Measurements from ENCODE around the gene PDCD2L. TPM values are rescaled to one million over a fixed set of nuclear protein-coding genes. Genes with fewer than 3 reads are reported as not detected.
"Not testable (repeated sequence)": the region's sequence is repeated elsewhere in the genome, so short reads cannot be mapped to it uniquely, and the experiment has no call there.

The PDCD2L gene
- total RNA-seq, 1 donor from 2014 or later, result 24.5 TPM

DNA sequence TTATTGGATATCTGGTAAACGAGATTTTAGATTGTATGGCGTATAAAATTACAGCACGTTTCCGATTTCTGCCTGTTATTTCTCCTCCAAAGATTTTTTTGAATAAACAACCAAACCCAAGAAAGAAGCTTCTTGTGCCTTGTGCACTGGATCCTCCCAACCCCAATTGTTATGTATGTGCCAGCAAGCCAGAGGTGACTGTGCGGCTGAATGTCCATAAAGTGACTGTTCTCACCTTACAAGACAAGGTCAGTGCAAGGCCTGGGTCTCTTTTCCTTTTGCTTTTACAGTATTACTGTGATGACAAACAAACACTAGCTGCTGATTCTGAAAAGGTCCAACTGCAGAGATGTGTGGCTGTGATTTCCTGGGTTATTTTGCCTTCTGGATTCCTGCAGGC, 54.5 kb downstream of the PDCD2L start:
- no peak for FAIRE-seq
- Histone ChIP-seq H3K4me3 (ENCODE audit: low read depth, low read length) (no peak overlapping the region), H3K36me3 (ENCODE audit: control insufficient read depth, insufficient read depth, low read length) (peaks cover 24% of the 10 kb centered on the region), H3K27me3 (ENCODE audit: control insufficient read depth, insufficient read depth, low read length) (no peaks in the 10 kb centered on the region)
- TF ChIP-seq, protein P1, sequence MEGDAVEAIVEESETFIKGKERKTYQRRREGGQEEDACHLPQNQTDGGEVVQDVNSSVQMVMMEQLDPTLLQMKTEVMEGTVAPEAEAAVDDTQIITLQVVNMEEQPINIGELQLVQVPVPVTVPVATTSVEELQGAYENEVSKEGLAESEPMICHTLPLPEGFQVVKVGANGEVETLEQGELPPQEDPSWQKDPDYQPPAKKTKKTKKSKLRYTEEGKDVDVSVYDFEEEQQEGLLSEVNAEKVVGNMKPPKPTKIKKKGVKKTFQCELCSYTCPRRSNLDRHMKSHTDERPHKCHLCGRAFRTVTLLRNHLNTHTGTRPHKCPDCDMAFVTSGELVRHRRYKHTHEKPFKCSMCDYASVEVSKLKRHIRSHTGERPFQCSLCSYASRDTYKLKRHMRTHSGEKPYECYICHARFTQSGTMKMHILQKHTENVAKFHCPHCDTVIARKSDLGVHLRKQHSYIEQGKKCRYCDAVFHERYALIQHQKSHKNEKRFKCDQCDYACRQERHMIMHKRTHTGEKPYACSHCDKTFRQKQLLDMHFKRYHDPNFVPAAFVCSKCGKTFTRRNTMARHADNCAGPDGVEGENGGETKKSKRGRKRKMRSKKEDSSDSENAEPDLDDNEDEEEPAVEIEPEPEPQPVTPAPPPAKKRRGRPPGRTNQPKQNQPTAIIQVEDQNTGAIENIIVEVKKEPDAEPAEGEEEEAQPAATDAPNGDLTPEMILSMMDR (IDR thresholded peaks at IDR 0.05; ENCODE audit: insufficient read depth, low read length, severe bottlenecking), result no peak
- DNase-seq (ENCODE audit: low read depth), result no peak

DNA sequence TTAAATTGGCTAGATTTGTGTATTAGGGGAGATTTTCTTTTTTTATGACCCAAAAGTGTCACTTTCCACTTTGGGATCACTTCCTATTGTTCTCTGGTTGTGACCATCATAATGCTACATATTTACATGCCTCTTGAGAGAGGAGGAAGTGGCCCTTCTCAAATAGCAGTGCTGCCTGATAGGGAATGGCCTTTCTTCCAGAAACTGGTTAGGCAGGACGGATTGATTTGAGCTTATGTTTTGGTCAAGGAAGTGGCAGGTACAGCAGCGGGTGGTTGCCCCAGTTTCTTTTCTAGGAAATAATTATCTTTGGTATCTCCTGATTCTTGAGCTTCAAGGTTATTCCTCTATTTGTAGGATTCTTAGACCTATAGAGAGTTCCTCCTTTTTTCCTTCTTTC, 55.4 kb downstream of the PDCD2L start:
- Histone ChIP-seq H3K36me3 (ENCODE audit: control insufficient read depth, insufficient read depth, low read length) (peaks cover 21% of the 10 kb centered on the region), H3K27me3 (ENCODE audit: control insufficient read depth, insufficient read depth, low read length) (no peaks in the 10 kb centered on the region), H3K4me3 (ENCODE audit: low read depth, low read length) (no peak overlapping the region)
- no peak for FAIRE-seq
- DNase-seq (ENCODE audit: low read depth), result no peak
- TF ChIP-seq, protein P1 (IDR thresholded peaks at IDR 0.05; ENCODE audit: insufficient read depth, low read length, severe bottlenecking), result no peak

DNA sequence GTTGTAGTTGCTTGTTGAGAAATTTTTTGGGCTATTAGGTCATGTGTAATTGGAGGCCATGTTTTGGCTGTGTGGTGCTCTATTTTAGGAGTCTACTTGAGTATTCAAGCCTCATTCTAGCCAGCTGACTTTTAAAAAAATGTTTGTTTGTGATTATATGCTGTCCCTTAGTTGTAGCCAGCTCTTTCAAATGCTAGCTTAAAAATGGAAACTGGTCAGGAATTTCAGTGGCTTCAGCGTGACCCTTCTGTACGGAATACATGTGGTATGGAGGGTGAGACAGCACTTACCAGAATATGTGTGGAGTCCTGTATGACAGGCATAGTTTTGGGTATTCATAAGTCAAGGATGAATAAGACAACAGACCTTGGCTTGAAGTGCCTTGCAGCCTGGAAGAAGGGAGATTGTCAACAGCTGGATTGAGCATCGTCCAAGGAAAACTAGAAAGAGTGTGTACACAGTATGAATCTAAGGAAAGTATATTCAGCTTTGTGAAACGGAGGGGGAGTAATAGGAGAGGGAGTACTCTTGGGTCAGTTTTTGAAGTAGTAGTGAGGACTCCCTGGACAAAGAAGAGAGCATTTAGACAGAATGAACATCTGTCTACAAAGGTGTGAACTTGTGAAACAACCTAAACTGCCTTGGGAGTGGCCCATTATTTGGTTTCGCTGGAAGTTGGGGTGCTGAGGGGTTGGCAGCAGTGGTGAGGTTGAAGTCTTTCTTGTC, 57.3 kb downstream of the PDCD2L start:
- H3K36me3 ChIP-seq (ENCODE audit: control insufficient read depth, insufficient read depth, low read length), result peaks cover 20% of the 10 kb centered on the region
- H3K4me3 ChIP-seq (ENCODE audit: low read depth, low read length), result no peak overlapping the region
- no peaks in the 10 kb centered on the region for H3K27me3 ChIP-seq (ENCODE audit: control insufficient read depth, insufficient read depth, low read length)
- FAIRE-seq (no peak), DNase-seq (ENCODE audit: low read depth) (no peak)
- TF ChIP-seq, protein P1 (IDR thresholded peaks at IDR 0.05; ENCODE audit: insufficient read depth, low read length, severe bottlenecking), result no peak

DNA sequence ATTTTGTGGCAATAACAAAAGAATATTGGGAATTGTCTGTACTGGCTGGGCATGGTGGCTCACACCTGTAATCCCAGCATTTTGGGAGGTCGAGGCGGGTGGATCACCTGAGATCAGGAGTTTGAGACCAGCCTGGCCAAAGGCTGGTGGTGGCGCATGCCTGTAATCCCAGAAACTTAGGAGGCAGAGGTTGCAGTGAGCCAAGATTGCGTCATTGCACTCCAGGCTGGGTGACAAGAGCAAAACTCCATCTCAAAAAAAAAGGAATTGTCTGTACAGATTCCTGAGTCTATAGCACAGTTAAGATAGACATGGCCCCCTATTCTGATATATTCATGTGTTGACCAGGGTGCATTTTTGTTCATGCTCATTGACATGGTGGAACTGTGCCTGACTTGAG, 60.6 kb downstream of the PDCD2L start:
- H3K36me3 ChIP-seq (ENCODE audit: control insufficient read depth, insufficient read depth, low read length), result peaks cover 24% of the 10 kb centered on the region
- H3K27me3 ChIP-seq (ENCODE audit: control insufficient read depth, insufficient read depth, low read length); FAIRE-seq; DNase-seq (ENCODE audit: low read depth); H3K4me3 ChIP-seq (ENCODE audit: low read depth, low read length): not testable (repeated sequence)

DNA sequence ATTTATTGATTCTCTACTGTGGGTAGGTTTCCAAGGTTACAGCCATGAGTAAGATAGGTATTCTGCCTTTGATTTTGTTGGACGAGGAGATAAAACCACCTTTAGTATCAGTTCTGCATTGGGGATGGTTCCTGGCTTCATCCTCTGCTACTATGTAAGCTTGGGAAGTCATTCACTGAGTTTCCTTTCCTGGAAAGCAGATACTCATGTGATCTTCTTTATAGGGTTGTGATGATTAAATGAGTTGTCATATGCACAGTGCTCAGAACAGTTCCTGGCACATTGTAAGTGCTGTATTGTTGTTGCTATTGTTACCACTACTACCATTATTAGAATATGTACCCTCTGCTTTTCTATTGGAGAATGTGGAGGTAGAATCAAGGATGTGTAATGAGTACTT, 64.2 kb downstream of the PDCD2L start:
- FAIRE-seq (no peak), DNase-seq (ENCODE audit: low read depth) (no peak)
- TF ChIP-seq, protein P1 (IDR thresholded peaks at IDR 0.05; ENCODE audit: insufficient read depth, low read length, severe bottlenecking), result no peak
- Histone ChIP-seq H3K36me3 (ENCODE audit: control insufficient read depth, insufficient read depth, low read length) (peaks cover 12% of the 10 kb centered on the region), H3K27me3 (ENCODE audit: control insufficient read depth, insufficient read depth, low read length) (no peaks in the 10 kb centered on the region), H3K4me3 (ENCODE audit: low read depth, low read length) (no peak overlapping the region)

DNA sequence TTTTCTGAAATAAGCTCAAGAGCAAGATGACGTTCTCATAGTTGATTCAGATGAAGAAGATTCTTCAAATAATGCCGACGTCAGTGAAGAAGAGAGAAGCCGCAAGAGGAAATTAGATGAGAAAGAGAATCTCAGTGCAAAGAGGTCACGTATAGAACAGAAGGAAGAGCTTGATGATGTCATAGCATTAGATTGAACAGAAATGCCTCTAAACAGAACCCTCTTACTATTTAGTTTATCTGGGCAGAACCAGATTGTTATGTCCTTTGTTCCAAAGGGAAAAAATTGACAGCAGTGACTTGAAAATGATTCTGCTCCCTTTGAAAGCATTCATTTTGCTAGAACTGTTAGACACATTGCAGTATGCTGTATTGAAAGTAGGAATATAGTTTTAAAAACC, 64.8 kb downstream of the PDCD2L start:
- H3K27me3 ChIP-seq (ENCODE audit: control insufficient read depth, insufficient read depth, low read length); DNase-seq (ENCODE audit: low read depth); H3K4me3 ChIP-seq (ENCODE audit: low read depth, low read length); FAIRE-seq: not testable (repeated sequence)
- peaks cover 10% of the 10 kb centered on the region for H3K36me3 ChIP-seq (ENCODE audit: control insufficient read depth, insufficient read depth, low read length)
